DND-41 (cell line): ENCODE measurements around the gene GIPC2.
"Not testable (repeated sequence)": the region's sequence is repeated elsewhere in the genome, so short reads cannot be mapped to it uniquely, and the experiment has no call there.

Experiments
- ATAC-seq: fragments of 200-7000 bp; cut with Tn5 transposase; 3 replicates; pipeline ENCODE4 v1.9.1; 2021; ENCODE audit warnings: low read depth; ENCODE audit not compliant: insufficient read depth
- DNase-seq: peaks from one replicate; pipeline ENCODE4 v3.0.0-alpha.2; 2020
- H2AFZ ChIP-seq: 2 replicates; pipeline ENCODE4 v1.6.0; 2012; ENCODE audit warnings: low read depth, low read length
- H3K27ac ChIP-seq: 2 replicates; pipeline ENCODE4 v1.5.1; 2012; ENCODE audit warnings: low read length, inconsistent platforms
- H3K27me3 ChIP-seq: fragments of 200-600 bp; sonication (generic); 2 replicates; pipeline ENCODE4 v1.6.0; 2012; ENCODE audit warnings: low read length, mild to moderate bottlenecking, inconsistent platforms; ENCODE audit not compliant: insufficient read depth, poor library complexity
- H3K36me3 ChIP-seq: 2 replicates; pipeline ENCODE4 v1.5.1; 2012; ENCODE audit warnings: low read length, inconsistent platforms; ENCODE audit not compliant: insufficient read depth
- H3K4me1 ChIP-seq: 2 replicates; pipeline ENCODE4 v1.5.1; 2012; ENCODE audit warnings: mild to moderate bottlenecking, low read length; ENCODE audit not compliant: insufficient read depth
- H3K4me2 ChIP-seq: 2 replicates; pipeline ENCODE4 v1.6.0; 2012; ENCODE audit warnings: mild to moderate bottlenecking, moderate library complexity, low read length, inconsistent platforms; ENCODE audit not compliant: insufficient read depth
- H3K4me3 ChIP-seq, 2 experiments: fragments of 200-600 bp in 1 of 2; shearing (Covaris generic) in 1 of 2; 2 replicates each; pipeline ENCODE4 v1.5.1; 2012 to 2016; ENCODE audit warnings: inconsistent platforms in 2 of 2, low read length in 2 of 2, mild to moderate bottlenecking in 2 of 2, low read depth in 1 of 2, moderate library complexity in 1 of 2
- H3K79me2 ChIP-seq: 2 replicates; pipeline ENCODE4 v1.6.0; 2012; ENCODE audit warnings: low read length, inconsistent platforms; ENCODE audit not compliant: insufficient read depth
- H3K9ac ChIP-seq: 2 replicates; pipeline ENCODE4 v1.6.0; 2012; ENCODE audit warnings: low read depth, mild to moderate bottlenecking, inconsistent platforms, low read length, moderate library complexity
- H3K9me3 ChIP-seq: 2 replicates; pipeline ENCODE4 v1.5.1; 2012; ENCODE audit warnings: low read length, moderate library complexity, mild to moderate bottlenecking, inconsistent platforms; ENCODE audit not compliant: insufficient read depth, severe bottlenecking
- H4K20me1 ChIP-seq: 2 replicates; pipeline ENCODE4 v1.6.0; 2012; ENCODE audit warnings: low read length; ENCODE audit not compliant: insufficient read depth
- EZH2 ChIP-seq: IDR thresholded peaks from 3 replicates; pipeline ENCODE4 v1.6.1; 2012; ENCODE audit warnings: borderline replicate concordance, low read depth, mild to moderate bottlenecking, moderate library complexity, low read length, inconsistent platforms; ENCODE audit not compliant: severe bottlenecking
- TF ChIP-seq, protein P1 (sequence below): IDR thresholded peaks from 2 replicates; pipeline ENCODE4 v1.5.1; 2012; ENCODE audit warnings: borderline replicate concordance, low read length, moderate library complexity, mild to moderate bottlenecking; ENCODE audit not compliant: poor library complexity, severe bottlenecking; ENCODE audit errors: extremely low read depth

Gene GIPC2

DNA sequence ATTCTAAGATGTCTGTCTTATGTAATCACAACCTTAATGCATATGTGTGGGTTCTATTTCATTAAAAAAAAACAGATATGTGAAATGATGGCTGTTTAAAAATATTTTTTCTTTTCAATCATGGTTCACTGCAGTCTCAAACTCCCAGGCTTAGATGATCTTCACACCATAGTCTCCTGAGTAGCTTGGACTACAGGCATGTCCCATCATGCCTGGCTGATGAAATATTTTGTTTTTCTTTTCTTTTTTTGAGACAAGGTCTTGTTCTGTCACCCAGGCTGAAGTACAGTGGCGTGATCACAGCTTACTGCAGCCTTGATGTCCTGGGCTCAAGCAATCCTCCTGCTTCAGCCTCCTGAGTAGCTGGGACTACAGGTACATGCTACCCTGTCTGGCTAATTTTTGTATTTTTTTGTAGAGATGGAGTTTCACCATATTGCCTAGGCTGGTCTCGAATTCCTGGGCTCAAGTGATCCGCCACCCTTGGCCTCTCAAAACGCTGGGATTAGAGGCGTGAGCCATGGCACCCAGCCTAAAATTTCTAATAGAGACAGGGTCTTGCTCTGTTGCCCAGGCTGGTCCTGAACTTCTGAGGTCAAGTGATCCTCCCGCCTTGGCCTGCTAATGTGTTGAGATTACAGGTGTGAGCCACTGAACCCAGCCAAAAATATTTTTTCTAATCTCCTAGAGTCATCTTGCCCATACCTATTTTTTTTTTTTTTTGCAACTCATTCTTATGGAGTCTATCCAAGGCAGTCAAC lies 67.6 kb downstream of the GIPC2 start:
- ATAC-seq (no peak), DNase-seq (no peak)
- Histone ChIP-seq H4K20me1 (no peaks in the 10 kb centered on the region), H3K36me3 (no peaks in the 10 kb centered on the region), H3K27ac (no peak overlapping the region), H3K9ac (no peak overlapping the region), H3K27me3 (no peaks in the 10 kb centered on the region), H3K79me2 (no peaks in the 10 kb centered on the region), H3K4me2 (no peak overlapping the region), H2AFZ (peak overlapping the region; percentile 20; the same call in 1 of the 2 replicates), H3K4me1 (peaks cover 4% of the 10 kb centered on the region; the same call in 1 of the 2 replicates), H3K4me3 (no peak overlapping the region), H3K9me3 (no peaks in the 10 kb centered on the region)
- TF ChIP-seq, protein P1, sequence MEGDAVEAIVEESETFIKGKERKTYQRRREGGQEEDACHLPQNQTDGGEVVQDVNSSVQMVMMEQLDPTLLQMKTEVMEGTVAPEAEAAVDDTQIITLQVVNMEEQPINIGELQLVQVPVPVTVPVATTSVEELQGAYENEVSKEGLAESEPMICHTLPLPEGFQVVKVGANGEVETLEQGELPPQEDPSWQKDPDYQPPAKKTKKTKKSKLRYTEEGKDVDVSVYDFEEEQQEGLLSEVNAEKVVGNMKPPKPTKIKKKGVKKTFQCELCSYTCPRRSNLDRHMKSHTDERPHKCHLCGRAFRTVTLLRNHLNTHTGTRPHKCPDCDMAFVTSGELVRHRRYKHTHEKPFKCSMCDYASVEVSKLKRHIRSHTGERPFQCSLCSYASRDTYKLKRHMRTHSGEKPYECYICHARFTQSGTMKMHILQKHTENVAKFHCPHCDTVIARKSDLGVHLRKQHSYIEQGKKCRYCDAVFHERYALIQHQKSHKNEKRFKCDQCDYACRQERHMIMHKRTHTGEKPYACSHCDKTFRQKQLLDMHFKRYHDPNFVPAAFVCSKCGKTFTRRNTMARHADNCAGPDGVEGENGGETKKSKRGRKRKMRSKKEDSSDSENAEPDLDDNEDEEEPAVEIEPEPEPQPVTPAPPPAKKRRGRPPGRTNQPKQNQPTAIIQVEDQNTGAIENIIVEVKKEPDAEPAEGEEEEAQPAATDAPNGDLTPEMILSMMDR = no peak
- TF ChIP-seq EZH2 = no peak

DNA sequence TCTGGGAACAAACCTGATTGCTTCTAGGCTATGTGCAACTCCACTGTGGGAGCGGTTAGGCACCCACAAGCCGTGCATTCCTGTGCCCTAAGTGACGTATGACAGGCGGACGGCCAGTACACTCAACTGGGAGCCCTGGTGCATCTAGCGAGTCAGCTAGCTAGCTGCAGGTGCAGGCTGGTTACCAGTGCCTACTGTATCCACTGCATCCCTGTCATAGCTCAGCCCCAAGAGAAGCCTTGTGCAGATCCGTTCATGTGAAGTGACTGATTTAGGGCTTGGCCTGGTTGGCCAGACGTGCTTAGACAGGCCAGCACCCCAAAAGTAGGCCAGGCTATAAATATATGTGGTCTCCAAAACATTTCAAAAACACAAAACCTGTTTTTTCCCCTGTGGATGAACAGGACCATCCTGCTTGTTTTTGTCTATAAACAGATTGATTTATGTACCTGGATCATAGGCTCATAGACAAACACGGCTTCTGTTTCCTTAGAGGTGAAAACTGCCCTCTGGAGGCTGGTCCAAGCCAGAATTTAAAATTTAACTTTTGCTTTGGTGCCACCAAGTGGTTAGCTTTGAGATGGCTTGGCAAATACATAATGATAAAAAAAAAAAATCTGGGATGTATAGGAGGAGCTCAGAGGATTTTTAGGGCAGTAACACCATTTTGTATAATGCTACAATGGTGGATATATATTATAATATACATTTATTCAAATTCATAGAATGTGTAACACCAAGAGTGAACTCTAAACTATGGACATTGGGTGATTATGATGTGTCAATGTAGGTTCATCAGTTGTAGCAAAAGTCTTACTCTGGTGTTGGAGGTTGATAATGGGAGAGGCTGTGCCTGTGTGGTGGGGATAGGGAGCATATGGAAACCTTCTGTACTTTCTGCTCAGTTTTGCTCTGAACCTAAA lies 68.5 kb downstream of the GIPC2 start:
- Histone ChIP-seq H3K36me3 (no peaks in the 10 kb centered on the region), H3K9ac (no peak overlapping the region), H3K4me3 (no peak overlapping the region), H3K79me2 (no peaks in the 10 kb centered on the region), H3K9me3 (no peaks in the 10 kb centered on the region), H3K4me1 (peaks cover 4% of the 10 kb centered on the region; the same call in 1 of the 2 replicates), H3K27ac (no peak overlapping the region), H4K20me1 (no peaks in the 10 kb centered on the region), H2AFZ (peak overlapping the region; percentile 33), H3K27me3 (no peaks in the 10 kb centered on the region), H3K4me2 (no peak overlapping the region)
- peak; percentile 94 for ATAC-seq
- no peak for TF ChIP-seq EZH2
- TF ChIP-seq, protein P1 = peak; percentile 86
- DNase-seq = peak; percentile 65

DNA sequence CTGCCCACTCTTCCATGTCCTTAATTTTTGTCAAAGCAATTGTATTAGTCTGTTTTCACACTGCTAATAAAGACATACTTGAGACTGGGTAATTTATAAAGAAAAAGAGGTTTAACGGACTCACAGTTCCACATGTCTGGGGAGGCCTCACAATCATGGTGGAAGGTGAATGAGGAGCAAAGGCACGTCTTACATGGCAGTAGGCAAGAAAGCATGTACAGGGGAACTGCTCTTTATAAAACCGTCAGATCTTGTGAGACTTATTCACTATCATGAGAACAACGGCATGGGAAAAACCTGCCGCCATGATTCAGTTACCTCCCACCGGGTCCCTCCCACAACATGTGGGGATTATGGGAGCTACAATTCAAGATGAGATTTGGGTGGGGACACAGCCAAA lies 74.7 kb downstream of the GIPC2 start:
- not testable (repeated sequence) for H3K9ac ChIP-seq, DNase-seq, H4K20me1 ChIP-seq, H3K36me3 ChIP-seq, H3K4me3 ChIP-seq, H3K9me3 ChIP-seq, H3K79me2 ChIP-seq, H3K4me2 ChIP-seq, H3K27ac ChIP-seq, H2AFZ ChIP-seq, ATAC-seq, H3K27me3 ChIP-seq, H3K4me1 ChIP-seq

DNA sequence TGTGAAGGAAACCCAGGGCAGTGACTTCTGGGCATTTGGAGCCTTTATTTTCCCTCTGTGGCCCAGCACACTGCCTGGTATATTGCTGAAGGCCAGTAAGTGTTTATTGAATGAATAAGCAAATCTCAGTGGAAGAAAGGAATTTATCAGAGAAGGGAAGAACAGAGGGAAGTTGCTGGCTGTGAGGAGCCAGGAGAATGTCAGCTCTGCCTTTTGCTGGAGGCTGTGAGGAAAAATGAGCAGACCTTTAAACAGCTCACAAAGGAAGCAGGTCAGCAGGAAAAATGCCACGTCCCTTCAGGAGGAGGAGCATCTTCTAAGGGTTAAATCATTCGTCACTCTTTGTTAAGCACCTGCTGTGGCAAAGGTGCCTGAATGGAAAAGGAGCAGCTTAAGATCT lies 75.9 kb downstream of the GIPC2 start:
- DNase-seq (no peak), ATAC-seq (no peak)
- no peak overlapping the region for H3K4me2 ChIP-seq
- no peaks in the 10 kb centered on the region for H3K36me3 ChIP-seq
- H4K20me1 ChIP-seq = no peaks in the 10 kb centered on the region
- H3K9me3 ChIP-seq = no peaks in the 10 kb centered on the region
- no peak overlapping the region for H3K27ac ChIP-seq
- no peak for TF ChIP-seq EZH2
- TF ChIP-seq, protein P1 = no peak
- no peak overlapping the region for H3K9ac ChIP-seq
- no peak overlapping the region for H2AFZ ChIP-seq
- H3K4me3 ChIP-seq = no peak overlapping the region
- H3K4me1 ChIP-seq = no peaks in the 10 kb centered on the region
- H3K79me2 ChIP-seq = no peaks in the 10 kb centered on the region
- peaks cover 4% of the 10 kb centered on the region for H3K27me3 ChIP-seq
